GM03348 (cell line): ENCODE data around the gene ZBED1.
"Not testable (repeated sequence)": the region's sequence is repeated elsewhere in the genome, so short reads cannot be mapped to it uniquely, and the experiment has no call there.

ENCODE experiments used
- DNase-seq: peaks from one replicate; pipeline ENCODE4 v3.0.0; 2012; ENCODE audit warnings: low spot score

ZBED1 gene

DNA sequence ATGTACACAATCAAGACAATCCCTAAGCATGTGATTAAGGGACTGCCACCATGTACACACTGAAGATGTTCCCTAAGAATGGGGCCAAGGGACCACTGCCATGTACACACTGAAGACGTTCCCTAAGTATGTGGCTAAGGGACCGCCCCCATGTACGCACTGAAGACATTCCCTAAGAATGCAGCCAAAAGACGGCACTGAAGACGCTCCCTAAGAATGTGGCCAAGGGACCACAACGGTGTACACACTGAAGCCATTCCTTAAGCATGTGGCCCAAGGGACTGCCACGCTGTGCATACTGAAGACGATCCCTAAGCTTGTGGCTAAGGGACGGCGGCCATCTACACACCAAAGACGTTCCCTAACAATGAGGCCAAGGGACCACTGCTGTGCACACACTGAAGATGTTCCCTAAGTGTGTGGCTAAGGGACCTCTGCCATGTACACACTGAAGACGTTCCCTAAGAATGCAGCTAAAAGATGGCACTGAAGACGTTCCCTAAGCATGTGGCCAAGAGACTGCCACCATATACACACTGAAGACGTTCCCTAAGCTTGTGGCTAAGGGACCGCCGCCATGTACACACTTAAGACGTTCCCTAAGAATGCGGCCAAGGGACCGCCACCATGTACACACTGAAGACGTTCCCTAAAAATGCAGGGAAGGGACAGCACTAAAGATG, 26.4 kb downstream of the ZBED1 start:
- DNase-seq = no peak

DNA sequence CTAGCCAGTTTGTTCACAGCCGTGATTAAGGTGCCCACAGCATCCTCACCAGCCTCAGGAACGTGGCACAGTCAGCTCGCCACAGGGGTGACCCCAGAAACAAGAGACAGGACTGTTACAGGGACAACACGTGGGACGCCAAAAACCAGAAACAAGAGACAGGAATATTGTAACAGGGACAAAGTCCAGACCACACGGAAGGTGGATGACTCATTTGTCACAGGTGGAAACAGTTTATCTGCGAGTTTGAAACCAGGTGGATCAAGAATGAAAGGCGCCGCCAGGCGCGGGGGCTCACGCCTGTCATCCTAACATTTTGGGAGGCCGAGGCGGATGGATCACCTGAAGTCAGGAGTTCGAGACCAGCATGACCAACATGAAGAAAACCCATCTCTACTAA, 27.7 kb downstream of the ZBED1 start:
- not testable (repeated sequence) for DNase-seq

DNA sequence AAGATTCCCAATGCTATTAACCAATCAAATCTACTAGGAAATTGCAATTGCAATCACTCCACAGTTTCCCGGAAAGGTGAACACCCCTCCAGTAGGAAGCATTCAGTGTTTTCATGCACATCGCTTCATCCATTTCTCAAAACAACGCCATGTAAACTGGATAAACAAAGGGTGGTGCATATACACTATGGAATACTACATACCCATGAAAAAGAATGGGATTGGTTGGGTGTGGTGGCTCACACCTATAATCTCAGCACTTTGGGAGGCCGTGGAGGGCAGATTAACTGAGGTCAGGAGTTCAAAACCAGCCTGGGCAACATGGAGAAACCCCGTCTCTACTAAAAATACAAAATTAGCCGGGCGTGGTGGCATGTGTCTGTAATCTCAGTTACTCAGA, 29.1 kb downstream of the ZBED1 start:
- DNase-seq = no peak

DNA sequence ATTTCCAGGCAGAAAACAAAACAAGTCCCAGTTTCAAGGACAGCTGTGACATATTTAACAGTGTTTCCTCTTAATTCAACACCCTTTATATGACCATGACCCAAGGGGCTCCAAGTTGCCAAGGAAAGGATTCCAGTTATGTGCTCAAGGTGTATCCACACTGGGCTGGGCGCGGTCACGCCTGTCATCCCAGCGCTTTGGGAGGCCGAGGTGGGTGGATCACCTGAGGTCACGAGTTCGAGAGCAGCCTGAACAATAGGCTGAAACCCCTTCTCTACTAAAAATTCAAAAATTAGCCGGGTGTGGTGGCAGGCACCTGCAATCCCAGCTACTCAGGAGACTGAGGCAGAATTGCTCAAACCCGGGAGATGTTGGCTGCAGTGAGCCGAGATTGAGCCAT, 29.6 kb downstream of the ZBED1 start:
- DNase-seq = not testable (repeated sequence)

DNA sequence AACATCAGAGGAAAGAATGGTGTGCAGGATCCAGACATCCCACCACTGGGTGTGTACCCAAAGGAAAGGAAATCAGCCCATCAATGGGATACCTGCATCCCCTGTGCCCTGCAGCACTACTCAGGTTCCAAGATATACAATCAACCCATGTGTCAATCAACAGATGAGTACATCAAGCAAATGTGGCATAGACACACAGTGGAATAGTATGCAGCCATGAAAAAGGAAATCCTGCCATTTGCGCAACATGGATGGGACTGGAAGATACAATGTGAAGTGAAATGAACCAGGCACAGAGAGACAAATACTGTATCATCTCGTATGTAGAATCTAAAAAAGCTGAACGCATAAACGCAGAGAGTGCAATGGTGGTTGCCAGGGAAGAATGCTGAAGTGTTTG, 30.9 kb downstream of the ZBED1 start:
- not testable (repeated sequence) for DNase-seq

DNA sequence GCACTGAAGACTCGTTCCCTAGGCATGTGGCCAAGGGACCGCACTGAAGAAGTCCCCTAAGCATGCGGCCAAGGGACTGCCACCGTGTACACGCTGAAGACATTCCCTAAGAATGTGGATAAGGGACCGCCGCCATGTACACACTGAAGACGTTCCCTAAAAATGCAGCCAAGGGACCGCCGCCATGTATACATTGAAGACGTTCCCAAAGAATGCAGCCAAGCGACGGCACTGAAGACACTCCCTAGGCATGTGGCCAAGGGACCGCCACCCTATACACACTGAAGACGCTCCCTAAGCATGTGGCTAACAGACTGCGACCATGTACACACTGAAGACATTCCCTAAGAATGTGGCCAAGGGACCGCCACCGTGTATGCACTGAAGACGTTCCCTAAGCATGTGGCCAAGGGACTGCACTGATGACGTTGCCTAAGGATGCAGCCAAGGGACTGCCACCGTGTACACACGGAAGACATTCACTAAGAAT, 31.5 kb downstream of the ZBED1 start:
- DNase-seq = no peak

DNA sequence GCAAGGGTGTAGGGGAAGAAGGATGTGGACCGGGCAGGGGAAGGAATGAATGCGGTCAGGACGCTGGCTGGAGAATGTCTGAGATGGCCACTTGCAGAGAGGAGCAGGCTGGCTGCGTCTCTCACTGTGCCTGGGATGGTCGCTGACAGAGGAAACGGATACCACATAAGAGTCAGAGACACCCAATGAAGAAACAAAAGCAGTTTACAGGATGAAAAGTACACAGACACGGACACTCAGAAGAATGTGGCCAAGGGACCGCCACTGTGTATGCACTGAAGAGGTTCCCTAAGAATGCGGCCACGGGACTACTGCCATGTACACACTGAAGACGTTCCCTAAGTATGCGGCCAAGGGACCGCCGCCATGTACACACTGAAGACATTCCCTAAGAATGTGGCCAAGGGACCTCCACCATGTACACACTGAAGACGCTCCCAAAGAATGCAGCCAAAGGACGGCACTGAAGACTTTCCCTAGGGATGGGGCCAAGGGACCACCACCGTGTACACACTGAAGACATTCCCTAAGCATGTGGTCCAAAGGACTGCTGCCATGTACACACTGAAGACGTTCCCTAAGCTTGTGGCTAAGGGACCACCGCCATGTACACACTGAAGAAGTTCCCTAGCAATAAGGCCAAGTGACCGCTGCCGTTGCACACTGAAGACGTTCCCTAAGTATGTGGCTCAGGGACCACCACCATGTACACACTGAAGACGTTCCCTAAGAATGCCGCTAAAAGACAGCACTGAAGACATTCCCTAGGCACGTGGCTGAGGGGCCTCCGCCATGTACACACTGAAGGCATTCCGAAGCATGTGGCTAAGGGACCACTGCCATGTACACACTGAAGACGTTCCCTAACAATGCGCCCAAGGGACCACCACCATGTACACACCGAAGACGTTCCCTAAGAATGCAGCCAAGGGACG, 32.2 kb downstream of the ZBED1 start:
- DNase-seq = no peak

DNA sequence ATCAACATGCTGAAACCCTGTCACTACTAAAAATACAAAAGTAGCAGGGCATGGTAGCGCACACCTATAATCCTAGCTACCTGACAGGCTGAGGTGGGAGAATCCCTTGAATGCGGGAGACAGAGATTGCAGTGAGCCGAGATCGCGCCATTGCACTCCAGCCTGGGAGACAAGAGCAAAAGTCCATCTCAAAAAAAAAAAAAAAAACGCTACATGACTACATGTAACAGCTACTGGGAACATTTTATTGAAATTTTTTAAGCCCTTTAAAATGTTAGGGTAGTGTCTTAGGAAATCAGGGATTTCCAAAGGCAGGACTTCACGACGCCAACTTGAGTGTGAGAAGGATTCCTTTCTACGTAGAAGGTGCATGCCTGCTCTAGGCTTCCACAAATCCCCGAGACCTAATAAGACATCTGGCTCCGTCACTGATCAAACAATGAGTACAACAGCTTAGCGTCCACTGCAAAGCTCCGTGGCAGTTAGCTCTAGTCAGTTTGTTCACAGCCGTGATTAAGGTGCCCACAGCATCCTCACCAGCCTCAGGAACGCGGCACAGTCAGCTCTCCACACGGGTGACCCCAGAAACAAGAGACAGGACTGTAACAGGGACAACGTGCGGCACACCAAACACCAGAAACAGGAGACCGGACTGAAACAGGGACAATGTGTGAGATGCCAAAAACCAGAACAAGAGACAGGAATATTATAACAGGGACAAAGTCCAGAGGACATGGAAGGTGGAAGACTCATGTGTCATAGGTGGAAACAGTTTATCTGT, 33.7 kb downstream of the ZBED1 start:
- DNase-seq = no peak

DNA sequence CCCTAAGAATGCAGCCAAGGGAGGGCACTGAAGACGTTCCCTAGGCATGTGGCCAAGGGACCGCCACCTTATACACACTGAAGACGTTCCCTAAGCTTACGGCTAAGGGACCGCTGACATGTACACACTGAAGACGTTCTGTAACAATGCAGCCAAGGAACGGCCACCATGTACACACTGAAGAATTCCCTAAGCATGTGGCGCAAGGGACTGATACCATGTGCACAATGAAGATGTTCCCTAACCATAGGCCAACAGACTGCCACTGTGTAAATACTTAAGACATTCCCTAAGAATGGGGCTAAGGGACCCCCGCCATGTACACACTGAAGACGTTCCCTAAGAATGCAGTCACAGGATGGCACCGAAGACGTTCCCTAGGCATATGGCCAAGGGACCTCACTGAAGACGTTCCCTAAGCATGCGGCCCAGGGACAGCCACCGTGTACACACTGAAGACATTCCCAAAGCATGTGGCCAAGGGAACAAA, 36.1 kb downstream of the ZBED1 start:
- no peak for DNase-seq

DNA sequence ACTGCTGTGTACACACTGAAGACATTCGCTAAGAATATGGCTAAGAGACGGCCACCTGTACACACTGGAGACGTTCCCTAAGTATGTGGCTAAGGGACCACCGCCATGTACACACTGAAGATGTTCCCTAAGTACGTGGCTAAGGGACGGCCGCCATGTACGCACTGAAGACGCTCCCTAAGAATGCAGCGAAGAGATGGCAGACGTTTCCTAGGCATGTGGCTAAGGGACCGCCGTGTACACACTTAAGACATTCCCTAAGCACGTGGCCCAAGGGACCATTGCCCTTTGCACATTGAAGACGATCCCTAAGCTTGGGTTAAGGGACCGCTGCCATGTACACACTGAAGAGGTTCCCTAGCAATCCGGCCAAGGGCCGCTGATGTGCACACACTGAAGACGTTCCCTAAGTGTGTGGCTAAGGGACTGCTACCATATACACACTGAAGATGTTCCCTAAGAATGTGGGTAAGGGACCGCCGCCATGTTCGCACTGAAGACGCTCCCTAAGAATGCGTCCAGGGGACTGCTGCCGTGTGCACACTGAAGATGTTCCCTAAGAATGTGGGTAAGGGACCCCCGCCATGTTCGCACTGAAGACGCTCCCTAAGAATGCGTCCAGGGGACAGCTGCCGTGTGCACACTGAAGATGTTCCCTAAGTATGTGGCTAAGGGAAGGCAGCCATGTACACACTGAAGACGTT, 36.7 kb downstream of the ZBED1 start:
- no peak for DNase-seq

DNA sequence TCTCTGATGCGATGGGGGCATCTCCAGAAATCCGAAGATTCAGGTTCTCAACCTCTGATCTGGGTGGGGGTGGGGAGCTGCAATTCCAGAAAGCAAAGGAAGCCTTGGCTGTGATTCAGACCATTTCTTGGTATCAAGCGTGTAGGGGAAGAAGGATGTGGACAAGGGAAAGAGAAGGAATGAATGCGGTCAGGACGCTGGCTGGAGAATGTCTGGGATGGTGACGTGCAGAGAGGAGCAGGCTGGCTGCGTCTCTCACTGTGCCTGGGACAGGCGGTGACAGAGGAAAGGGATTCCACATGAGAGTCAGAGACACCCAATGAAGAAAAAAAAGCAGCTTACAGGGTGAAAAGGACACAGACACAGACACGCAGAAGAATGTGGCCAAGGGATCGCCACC, 37.3 kb downstream of the ZBED1 start:
- DNase-seq = not testable (repeated sequence)

DNA sequence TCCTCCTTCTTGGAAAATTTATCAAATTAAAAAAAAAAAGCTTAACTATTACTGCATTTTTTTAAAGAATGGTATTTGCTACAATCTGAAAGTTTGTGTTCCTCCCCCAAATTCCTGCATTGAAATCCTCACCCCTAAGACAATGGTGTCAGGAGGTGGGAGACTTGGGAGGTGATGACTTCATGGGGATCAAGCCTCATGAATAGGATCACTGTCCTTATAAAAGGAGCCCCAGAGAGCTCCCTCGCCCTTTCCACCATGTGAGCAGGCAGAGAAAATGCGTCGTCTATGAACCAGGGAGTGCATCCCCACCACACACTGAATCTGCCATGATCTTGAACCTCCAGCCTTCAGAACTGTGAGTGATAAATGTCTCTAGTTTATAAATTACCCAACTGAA, 38.0 kb downstream of the ZBED1 start:
- no peak for DNase-seq

DNA sequence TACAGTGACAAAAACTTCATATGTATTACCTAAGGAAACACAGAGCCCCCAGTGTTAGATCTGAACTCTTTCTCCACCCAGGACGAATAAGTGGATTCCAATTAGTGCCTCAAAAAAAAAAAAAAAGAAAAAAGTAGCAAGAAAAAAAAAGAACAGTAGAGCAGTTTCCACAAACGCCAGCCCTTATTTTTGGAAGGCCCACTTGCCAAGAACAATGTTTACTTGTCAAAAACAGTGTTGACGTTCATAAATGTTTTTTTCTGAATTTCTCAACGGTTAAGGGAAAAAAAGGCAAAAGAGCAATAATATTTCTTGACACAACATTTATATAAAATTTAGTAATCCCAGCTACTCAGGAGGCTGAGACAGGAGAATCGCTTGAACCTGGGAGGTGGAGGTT, 38.7 kb downstream of the ZBED1 start:
- no peak for DNase-seq

DNA sequence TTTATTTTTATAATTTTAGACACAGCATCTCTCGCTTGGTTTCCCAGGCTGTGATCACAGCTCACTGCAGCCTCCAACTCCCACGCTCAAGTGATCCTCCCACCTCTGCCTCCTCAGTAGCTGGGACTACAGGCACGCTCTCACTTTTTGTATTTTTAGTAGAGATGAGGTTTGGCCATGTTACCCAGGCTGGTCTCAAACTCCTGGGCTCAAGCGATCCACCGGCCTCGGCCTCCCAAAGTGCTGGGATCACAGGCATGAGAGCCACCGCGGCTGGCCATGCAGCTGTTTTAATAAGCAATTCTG, 39.1 kb downstream of the ZBED1 start:
- DNase-seq = no peak

DNA sequence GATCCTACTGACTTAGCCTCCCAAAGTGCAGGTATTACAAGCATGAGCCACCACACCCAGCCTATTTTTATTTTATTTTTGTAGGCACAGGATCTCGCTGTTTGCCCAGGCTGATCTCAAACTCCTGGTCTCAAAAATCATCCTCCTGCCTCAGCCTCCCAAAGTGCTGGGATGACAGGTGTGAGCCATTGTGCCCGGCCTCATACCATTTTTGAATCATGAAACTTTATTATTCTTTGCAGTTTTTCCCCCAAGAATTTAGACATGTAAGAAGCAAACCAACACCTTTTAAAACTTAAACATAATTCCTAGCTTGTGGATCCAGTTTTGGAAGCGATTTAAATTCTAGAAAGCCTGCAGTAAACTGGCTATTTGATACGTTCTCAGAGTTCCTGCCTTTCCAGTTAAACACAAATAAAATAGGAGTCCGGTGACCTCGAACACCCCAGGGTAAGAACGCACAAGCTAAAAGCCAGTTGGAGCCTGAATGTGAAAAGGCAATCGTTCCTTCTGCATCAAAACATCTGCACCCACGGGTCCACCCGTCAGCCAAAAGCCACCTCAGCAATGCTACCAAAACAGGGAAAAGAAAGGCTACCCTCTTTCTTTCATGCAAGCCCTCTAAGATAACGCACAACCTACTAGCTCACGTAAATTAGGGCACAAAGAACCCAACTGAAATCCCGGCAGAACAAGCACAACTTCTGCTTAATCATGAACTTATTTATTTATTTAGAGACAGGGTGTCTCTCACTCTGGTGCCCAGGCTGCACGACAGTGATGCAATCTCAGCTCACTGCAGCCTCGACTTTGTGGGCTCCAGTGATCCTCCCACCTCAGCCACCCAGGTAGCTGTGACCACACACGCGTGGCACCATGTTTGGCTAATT, 39.7 kb downstream of the ZBED1 start:
- not testable (repeated sequence) for DNase-seq

DNA sequence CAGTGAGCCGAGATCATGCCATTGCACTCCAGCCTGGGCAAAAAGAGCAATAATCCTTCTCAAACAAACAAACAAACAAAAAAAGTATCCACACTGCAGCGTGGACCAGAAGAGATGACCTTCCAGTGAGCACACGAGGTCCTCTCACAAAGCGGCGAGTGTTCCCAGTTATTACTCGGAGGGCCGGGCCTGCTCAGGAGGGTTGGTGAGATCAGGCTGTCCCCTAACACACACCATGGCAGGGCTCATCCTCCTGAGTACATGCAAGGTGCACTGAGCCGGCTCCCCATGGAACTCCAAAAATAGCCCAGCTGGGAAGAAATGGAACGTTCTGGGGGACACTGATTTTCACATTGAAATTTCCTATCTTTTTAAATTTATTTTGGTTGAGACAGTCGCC, 40.7 kb downstream of the ZBED1 start:
- not testable (repeated sequence) for DNase-seq

DNA sequence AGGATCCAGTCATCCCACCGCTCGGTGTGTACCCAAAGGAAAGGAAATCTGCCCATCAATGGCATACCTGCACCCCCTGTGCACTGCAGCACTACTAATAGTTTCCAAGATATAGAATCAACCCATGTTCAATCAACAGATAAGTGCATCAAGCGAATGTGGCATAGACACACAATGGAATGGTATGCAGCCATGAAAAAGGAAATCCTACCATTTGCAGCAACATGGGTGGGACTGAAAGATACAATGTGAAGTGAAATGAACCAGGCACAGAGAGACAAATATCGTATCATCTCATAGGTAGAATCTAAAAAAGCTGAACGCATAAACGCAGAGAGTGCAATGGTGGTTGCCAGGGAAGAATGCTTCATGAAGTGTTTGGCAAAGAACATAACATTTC, 42.5 kb downstream of the ZBED1 start:
- no peak for DNase-seq

DNA sequence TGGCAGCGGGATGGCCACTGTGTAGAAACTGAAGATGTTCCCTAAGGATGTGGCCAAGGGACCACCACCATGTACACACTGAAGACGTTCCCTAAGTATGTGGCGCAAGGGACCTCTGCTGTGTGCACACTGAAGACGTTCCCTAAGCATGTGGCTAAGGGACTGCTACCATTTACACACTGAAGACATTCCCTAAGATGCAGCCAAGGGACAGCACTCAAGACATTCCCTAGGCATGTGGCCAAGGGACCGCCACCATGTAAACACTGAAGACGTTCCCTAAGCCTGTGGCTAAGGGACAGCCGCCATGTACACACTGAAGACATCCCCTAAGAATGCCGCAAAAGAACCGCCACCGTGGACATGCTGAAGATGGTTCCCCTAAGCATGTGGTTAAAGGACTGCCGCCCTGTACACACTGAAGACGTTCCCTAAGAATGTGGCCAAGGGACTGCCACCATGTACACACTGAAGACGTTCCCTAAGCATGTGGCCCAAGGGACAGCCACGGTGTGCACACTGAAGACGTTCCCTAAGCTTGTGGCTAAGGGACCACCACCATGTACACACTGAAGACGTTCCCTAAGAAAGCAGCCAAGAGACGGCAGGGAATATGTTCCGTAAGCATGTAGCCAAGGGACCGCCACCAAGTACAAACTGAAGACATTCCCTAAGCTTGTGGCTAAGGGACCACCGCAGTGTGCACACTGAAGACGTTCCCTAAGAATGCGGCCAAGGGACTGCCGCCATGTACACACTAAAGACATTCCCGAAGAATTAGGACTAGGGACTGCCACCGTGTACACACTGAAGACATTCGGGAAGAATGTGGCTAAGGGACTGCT, 43.3 kb downstream of the ZBED1 start:
- no peak for DNase-seq

DNA sequence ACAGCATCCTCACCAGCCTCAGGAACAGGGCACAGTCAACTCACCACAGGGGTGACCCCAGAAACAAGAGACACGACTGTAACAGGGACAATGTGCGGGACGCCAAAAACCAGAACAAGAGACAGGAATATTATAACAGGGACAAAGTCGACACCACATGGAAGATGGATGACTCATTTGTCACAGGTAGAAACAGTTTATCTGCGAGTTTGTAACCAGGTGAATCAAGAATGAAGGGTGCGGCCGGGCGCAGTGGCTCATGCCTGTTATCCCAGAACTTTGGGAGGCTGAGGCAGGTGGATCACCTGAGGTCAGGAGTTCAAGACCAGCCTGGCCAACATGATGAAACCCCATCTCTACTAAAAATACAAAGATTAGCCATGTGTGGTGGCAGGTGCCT, 44.7 kb downstream of the ZBED1 start:
- not testable (repeated sequence) for DNase-seq

DNA sequence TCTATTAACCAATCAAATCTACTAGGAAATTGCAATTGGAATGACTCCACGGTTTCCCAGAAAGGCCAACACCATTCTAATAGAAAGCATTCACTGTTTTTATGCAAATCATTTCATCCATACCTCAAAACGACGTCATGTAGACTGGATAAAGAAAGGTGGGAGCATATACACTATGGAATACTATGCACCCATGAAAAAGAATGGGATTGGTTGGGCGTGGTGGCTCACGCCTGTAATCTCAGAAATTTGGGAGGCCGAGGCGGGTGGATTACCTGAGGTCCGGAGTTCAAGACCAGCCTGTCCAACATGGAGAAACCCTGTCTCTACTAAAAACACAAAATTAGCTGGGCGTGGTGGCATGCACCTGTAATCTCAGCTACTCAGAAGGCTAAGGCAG, 46.2 kb downstream of the ZBED1 start:
- not testable (repeated sequence) for DNase-seq
